H1 (cell line): ENCODE data around the gene PSMC2. TPM values are rescaled to one million over a fixed set of nuclear protein-coding genes. Genes with fewer than 3 reads are reported as not detected.

Experiments
- BRCA1 ChIP-seq: IDR thresholded peaks from 2 replicates; pipeline ENCODE4 v1.6.1; 2012; ENCODE audit warnings: low read depth, low read length, improper control_type of control experiment
- HDAC2 ChIP-seq, 2 experiments: fragments of 300-600 bp in 1 of 2; sonication (generic) in 1 of 2; IDR thresholded peaks; 2 replicates each; pipeline ENCODE4 v1.6.1; 2011 to 2012; ENCODE audit warnings: low read depth in 2 of 2, low read length in 2 of 2, mild to moderate bottlenecking in 2 of 2, moderate library complexity in 2 of 2, borderline replicate concordance in 1 of 2, inconsistent platforms in 1 of 2
- HDAC6 ChIP-seq: IDR thresholded peaks from one replicate; pipeline ENCODE4 v1.7.1; 2012; ENCODE audit warnings: low read depth, mild to moderate bottlenecking, inconsistent platforms, low read length, moderate library complexity
- MAX ChIP-seq: IDR thresholded peaks from 2 replicates; pipeline ENCODE4 v1.6.1; 2012; ENCODE audit warnings: inconsistent platforms
- NANOG ChIP-seq: IDR thresholded peaks from 2 replicates; pipeline ENCODE4 v1.6.1; 2011; ENCODE audit warnings: low read length, low read depth, mild to moderate bottlenecking, inconsistent platforms; ENCODE audit not compliant: insufficient read depth, poor library complexity, severe bottlenecking
- PHF8 ChIP-seq: fragments of 200-600 bp; sonication (generic); conservative IDR thresholded peaks from 2 replicates; pipeline ENCODE4 v1.7.1; 2012; ENCODE audit warnings: low read depth, mild to moderate bottlenecking, inconsistent platforms, low read length, moderate library complexity
- RBBP5 ChIP-seq: IDR thresholded peaks from 2 replicates; pipeline ENCODE4 v1.7.1; 2012; ENCODE audit warnings: low read depth, mild to moderate bottlenecking, inconsistent platforms, low read length, moderate library complexity, borderline replicate concordance
- SAP30 ChIP-seq: fragments of 300-600 bp; sonication (generic); IDR thresholded peaks from 2 replicates; pipeline ENCODE4 v1.7.1; 2012; ENCODE audit warnings: low read length, moderate library complexity, mild to moderate bottlenecking, inconsistent platforms; ENCODE audit not compliant: insufficient read depth, insufficient replicate concordance
- TAF7 ChIP-seq: optimal IDR thresholded peaks from 2 replicates; pipeline ENCODE3; 2011; ENCODE audit warnings: low read depth, mild to moderate bottlenecking, inconsistent platforms, low read length, moderate library complexity, borderline replicate concordance
- TBP ChIP-seq: IDR thresholded peaks from 2 replicates; pipeline ENCODE4 v1.6.1; 2011; ENCODE audit warnings: low read depth, low read length, improper control_type of control experiment
- polyA plus RNA-seq, 7 experiments: library from polyadenylated mRNA; depleted of rRNA in 3 of 7; stranded (reverse) in 5 of 7; unstranded in 2 of 7; fragments of >200 nt in 5 of 7; fragments of 200-250 nt in 2 of 7; gene quantifications; 1 replicate in 5 of 7; 2 replicates in 1 of 7; 4 replicates in 1 of 7; pipeline versions ENCODE4 v1.2.1 to v1.2.3, GENCODE V29; 2011 to 2013; ENCODE audit warnings: missing spikeins in 2 of 7, mixed read lengths in 2 of 7
- total RNA-seq: library from RNA; stranded (reverse); fragmentation: NEBNext Ultra II Directional; extraction: Animal tissue kit (Norgen Biotek cat#: 25700); gene quantifications from 2 replicates; pipeline ENCODE4 v1.2.1, GENCODE V29; 2021
- TF ChIP-seq, protein P1 (sequence below), 3 experiments: IDR thresholded peaks; 1 replicate in 2 of 3; 2 replicates in 1 of 3; pipeline versions ENCODE4 v1.5.1 to v1.6.1; 2011; ENCODE audit warnings: low read length in 3 of 3, mild to moderate bottlenecking in 3 of 3, inconsistent platforms in 2 of 3, low read depth in 1 of 3, moderate library complexity in 1 of 3; ENCODE audit not compliant: insufficient read depth in 1 of 3; ENCODE audit errors: control extremely low read depth in 1 of 3

Gene PSMC2
- total and polyA plus RNA-seq, 2 of the 8 experiments (the other 6 are each of a cell fraction or from before 2014, with no cell fraction given), result 80.9 to 141 TPM

GRCh38 chr7:103344453-103345149 lies 2.8 kb upstream of the PSMC2 start, which contains the start of gene DNAJC2 (continued):
- peak; percentile 82 for TF ChIP-seq RBBP5
- TF ChIP-seq NANOG, result no peak
- TF ChIP-seq HDAC2 (IDR thresholded peaks at IDR 0.05; ENCODE audit: borderline replicate concordance in 1 of 2, low read depth in 2 of 2, low read length in 2 of 2), result 0 out of 4 replicates have a peak, but pooled peaks of 1 of the 2 experiments have one; percentile 49
- TF ChIP-seq HDAC6, result no peak
- TF ChIP-seq PHF8, result peak; percentile 90
- peak; percentile 94 for TF ChIP-seq MAX
- TF ChIP-seq BRCA1, result no peak
- no peak for TF ChIP-seq SAP30
- TF ChIP-seq, protein P1, sequence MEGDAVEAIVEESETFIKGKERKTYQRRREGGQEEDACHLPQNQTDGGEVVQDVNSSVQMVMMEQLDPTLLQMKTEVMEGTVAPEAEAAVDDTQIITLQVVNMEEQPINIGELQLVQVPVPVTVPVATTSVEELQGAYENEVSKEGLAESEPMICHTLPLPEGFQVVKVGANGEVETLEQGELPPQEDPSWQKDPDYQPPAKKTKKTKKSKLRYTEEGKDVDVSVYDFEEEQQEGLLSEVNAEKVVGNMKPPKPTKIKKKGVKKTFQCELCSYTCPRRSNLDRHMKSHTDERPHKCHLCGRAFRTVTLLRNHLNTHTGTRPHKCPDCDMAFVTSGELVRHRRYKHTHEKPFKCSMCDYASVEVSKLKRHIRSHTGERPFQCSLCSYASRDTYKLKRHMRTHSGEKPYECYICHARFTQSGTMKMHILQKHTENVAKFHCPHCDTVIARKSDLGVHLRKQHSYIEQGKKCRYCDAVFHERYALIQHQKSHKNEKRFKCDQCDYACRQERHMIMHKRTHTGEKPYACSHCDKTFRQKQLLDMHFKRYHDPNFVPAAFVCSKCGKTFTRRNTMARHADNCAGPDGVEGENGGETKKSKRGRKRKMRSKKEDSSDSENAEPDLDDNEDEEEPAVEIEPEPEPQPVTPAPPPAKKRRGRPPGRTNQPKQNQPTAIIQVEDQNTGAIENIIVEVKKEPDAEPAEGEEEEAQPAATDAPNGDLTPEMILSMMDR (IDR thresholded peaks at IDR 0.05; ENCODE audit: control extremely low read depth in 1 of 3, insufficient read depth in 1 of 3, low read depth in 1 of 3, low read length in 3 of 3), result no peak
- peak; percentile 93 for TF ChIP-seq TBP
- TF ChIP-seq TAF7, result peak; percentile 68
